SIG-M5 (cell line): Measurements from ENCODE around the gene SIRT7.

ENCODE experiments used
- DNase-seq: peaks from one replicate; lab custom pipeline; 2025; lab: John Stamatoyannopoulos, UW

SIRT7 gene

DNA sequence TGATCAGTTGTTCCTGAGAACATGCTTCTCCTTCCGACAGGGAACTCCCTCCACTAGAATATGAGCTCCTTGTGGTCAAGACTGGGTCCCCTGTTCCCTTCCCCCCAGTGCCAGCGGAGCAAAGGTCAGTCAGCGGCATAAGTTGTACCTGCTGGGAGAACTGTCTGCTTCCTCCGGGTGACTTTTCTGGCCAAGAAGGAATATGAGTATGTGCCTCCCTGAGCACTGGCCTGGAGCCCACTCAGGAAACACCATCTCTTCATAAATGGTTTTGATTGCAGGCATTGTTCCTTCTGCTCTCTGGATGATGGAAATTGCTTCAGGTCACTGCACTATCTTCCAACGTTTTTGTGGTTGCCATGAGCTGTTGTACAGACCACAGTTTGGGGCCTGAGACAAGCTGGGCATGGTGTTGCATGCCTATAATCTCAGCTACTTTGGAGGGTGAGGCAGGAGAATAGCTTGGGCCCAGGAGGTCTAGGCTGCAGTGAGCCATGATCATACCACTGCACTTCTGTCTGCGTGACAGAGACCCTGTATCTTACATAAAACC, 54.8 kb downstream of the SIRT7 start:
- DNase-seq = no peak
